ENCODE results near the gene FRK. TPM values are rescaled to one million over a fixed set of nuclear protein-coding genes. Genes with fewer than 3 reads are reported as not detected.
A peak's percentile ranks its signal among the peaks of the same experiment; 100 is the strongest.

Gene FRK
- total and polyA plus RNA-seq, 8 donors: 1.0 to 23.3 (median 6.2) TPM

DNA sequence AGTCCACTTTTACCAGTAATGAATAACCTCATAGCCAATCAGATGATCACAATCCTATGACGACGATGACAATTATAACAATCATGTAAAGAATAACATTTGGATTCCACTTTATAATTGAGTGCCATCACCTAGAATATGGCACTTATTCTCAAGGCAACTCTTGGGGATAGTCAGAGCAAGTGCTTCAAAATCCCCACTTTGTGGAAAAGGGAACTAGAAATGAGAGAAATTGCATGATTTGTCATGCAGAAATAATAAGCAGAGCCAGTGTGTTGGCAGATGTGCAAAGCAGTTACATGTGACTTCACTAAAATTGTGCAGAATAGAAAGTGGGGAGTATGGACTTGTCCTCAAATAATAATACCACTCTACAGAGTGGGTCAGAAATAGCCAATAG, 41.3 kb downstream of the FRK start:
- H3K4me3 ChIP-seq: no peak overlapping the region
- H3K27ac ChIP-seq: no peak overlapping the region
- no peak for DNase-seq
- peaks cover 20 to 48% (median 38%) of the 10 kb centered on the region in 4 donors for H3K4me1 ChIP-seq
- 40 to 74% (median 62%) methylated on average over 2 of the region's 2 CpGs for WGBS, 5 donors
- intact Hi-C loops (cut with DNase I; ENCODE audit: low total_unique reads): no loop called here
- H3K9me3 ChIP-seq: no peaks in the 10 kb centered on the region
- H3K27me3 ChIP-seq: no peaks in the 10 kb centered on the region
- no peaks in the 10 kb centered on the region for H3K36me3 ChIP-seq
- TF ChIP-seq POLR2AphosphoS5 (IDR thresholded peaks at IDR 0.05) (no peak), POLR2A (IDR thresholded peaks at IDR 0.05) (no peak)

- peaks cover 20 to 48% (median 38%) of the 10 kb centered on the region in 4 donors for H3K4me1 ChIP-seq
- H3K9me3 ChIP-seq: no peaks in the 10 kb centered on the region
- H3K4me3 ChIP-seq: no peak overlapping the region
- no peaks in the 10 kb centered on the region for H3K27me3 ChIP-seq
- peak overlapping the region in 1 of 5 donors; percentile 52 for H3K27ac ChIP-seq
- 10 to 43% (median 21%) methylated on average over 1 of the region's 1 CpG for WGBS, 5 donors
- H3K36me3 ChIP-seq: no peaks in the 10 kb centered on the region
- intact Hi-C loops (cut with DNase I; ENCODE audit: low total_unique reads): no loop called here
- TF ChIP-seq EP300 (IDR thresholded peaks at IDR 0.05): no peak
- TF ChIP-seq POLR2A (IDR thresholded peaks at IDR 0.05): no peak
- TF ChIP-seq POLR2AphosphoS5 (IDR thresholded peaks at IDR 0.05): no peak
- no peak for TF ChIP-seq CTCF (IDR thresholded peaks at IDR 0.05)
- no peak for DNase-seq
Measured at GRCh38 chr6:116018976-116019375, 41.7 kb downstream of the FRK start.

DNA sequence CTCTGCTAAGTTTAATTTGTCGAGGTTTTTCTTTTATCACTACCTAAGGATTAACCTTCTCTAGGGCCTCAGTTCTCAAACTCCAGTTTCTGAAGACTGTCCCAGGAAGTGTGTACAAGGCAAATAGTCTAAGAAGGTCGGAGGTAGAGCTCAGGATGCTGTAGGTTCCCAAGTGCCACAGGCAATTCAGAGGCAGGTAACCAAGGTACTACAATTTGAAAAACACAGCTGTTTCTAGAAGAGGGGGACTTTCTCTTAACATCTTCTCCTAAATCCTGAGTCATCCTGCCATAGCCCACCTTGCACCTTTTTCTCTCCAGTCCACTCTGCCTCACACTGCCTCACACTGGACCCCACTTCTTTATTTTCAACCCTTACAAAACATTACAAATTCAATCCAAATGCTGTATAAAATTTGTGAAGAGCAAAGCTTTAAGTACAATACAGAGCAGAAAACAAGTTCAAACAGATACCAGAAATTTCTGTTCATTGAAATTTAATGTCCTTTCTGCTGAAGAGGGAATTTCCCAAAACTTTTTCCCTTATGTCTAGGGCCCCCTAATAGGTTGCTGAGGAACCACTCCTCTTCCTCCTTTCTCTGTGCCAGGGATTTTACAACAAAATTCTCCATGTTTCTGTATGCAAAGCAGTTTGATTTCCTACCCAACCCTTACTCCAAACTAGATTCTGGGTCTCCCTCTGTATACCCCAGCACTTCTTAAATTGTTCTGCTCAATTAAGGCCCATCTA, 43.0 kb downstream of the FRK start:
- WGBS, 5 donors: 16 to 37% (median 21%) methylated on average over 2 of the region's 2 CpGs
- peak overlapping the region; percentile 15 to 86 (median 70) for H3K27ac ChIP-seq
- DNase-seq: no peak
- no peak for TF ChIP-seq POLR2AphosphoS5 (IDR thresholded peaks at IDR 0.05)
- TF ChIP-seq CTCF (IDR thresholded peaks at IDR 0.05): no peak
- no peak for TF ChIP-seq EP300 (IDR thresholded peaks at IDR 0.05)
- peaks cover 30 to 61% (median 43%) of the 10 kb centered on the region in 4 donors for H3K4me1 ChIP-seq
- H3K27me3 ChIP-seq: no peaks in the 10 kb centered on the region
- intact Hi-C loops (cut with DNase I; ENCODE audit: low total_unique reads): no loop called here
- H3K36me3 ChIP-seq: no peaks in the 10 kb centered on the region
- H3K4me3 ChIP-seq: no peak overlapping the region
- H3K9me3 ChIP-seq: no peaks in the 10 kb centered on the region

GRCh38 chr6:116016846-116017545, 43.7 kb downstream of the FRK start:
- peaks cover 30 to 68% (median 49%) of the 10 kb centered on the region in 4 donors for H3K4me1 ChIP-seq
- 9 to 22% (median 13%) methylated on average over 4 of the region's 4 CpGs for WGBS, 5 donors
- peak in 1 of 2 donors; percentile 54 for DNase-seq

More at GRCh38 chr6:116016846-116017545, 43.7 kb downstream of the FRK start:
- TF ChIP-seq EP300 (IDR thresholded peaks at IDR 0.05) (no peak), POLR2AphosphoS5 (IDR thresholded peaks at IDR 0.05) (no peak), POLR2A (IDR thresholded peaks at IDR 0.05) (no peak), CTCF (IDR thresholded peaks at IDR 0.05) (no peak)
- intact Hi-C loops (cut with DNase I; ENCODE audit: low total_unique reads): no loop called here
- H3K9me3 ChIP-seq: no peaks in the 10 kb centered on the region
- no peaks in the 10 kb centered on the region for H3K36me3 ChIP-seq
- H3K4me3 ChIP-seq: no peak overlapping the region
- H3K27me3 ChIP-seq: no peaks in the 10 kb centered on the region
- peak overlapping the region; percentile 15 to 86 (median 70) for H3K27ac ChIP-seq

Measured in stomach (tissue), 9 donors.